H1 (cell line): ENCODE data around the gene CA9. TPM values are rescaled to one million over a fixed set of nuclear protein-coding genes. Genes with fewer than 3 reads are reported as not detected.
A peak's percentile ranks its signal among the peaks of the same experiment; 100 is the strongest.

Source experiments
- CTCF ChIA-PET: fragments of 300-600 bp; sonication (Branson Sonifier 250); formaldehyde crosslinking; loops from one replicate; lab custom pipeline; 2021; ENCODE audit not compliant: partially characterized antibody; lab: Charles Lee
- POLR2A ChIA-PET: fragments of 300-600 bp; sonication (Branson Sonifier 250); formaldehyde crosslinking; loops from one replicate; lab custom pipeline; 2021; ENCODE audit warnings: inconsistent platforms; ENCODE audit not compliant: partially characterized antibody; lab: Charles Lee
- DNase-seq, 2 experiments: peaks; one replicate each; pipeline versions ENCODE4 v3.0.0 to v3.0.0-alpha.2; 2010 to 2022; ENCODE audit warnings: low spot score in 2 of 2, low read depth in 1 of 2, mixed read lengths in 1 of 2
- FAIRE-seq: peaks from 2 replicates; lab custom pipeline; 2011; peaks lifted over from hg19 to GRCh38; lab: Jason Lieb, UNC
- H2AFZ ChIP-seq: 2 replicates; pipeline ENCODE4 v1.8.1; 2012; ENCODE audit warnings: low read length, inconsistent platforms
- H2AK5ac ChIP-seq: 2 replicates; pipeline ENCODE4 v1.6.1; 2013; ENCODE audit warnings: low read depth, low read length
- H2BK120ac ChIP-seq: replicated peaks from 2 replicates; pipeline ENCODE3; 2013; ENCODE audit warnings: low read depth, low read length, inconsistent platforms
- H2BK12ac ChIP-seq: 2 replicates; pipeline ENCODE4 v1.6.1; 2013; ENCODE audit warnings: low read depth, low read length
- H2BK15ac ChIP-seq: 2 replicates; pipeline ENCODE4 v1.6.1; 2013; ENCODE audit warnings: low read length
- H2BK20ac ChIP-seq: 2 replicates; pipeline ENCODE4 v1.6.1; 2013; ENCODE audit warnings: low read length
- H2BK5ac ChIP-seq: 2 replicates; pipeline ENCODE4 v1.6.1; 2013; ENCODE audit warnings: low read depth, low read length
- H3K14ac ChIP-seq: 2 replicates; pipeline ENCODE4 v1.6.1; 2013; ENCODE audit warnings: inconsistent platforms; ENCODE audit not compliant: insufficient read length
- H3K18ac ChIP-seq: 2 replicates; pipeline ENCODE4 v1.6.1; 2013; ENCODE audit warnings: low read length; ENCODE audit errors: extremely low read depth
- H3K23ac ChIP-seq: 2 replicates; pipeline ENCODE4 v1.6.1; 2013; ENCODE audit warnings: inconsistent platforms; ENCODE audit not compliant: insufficient read length
- H3K23me2 ChIP-seq: 2 replicates; pipeline ENCODE4 v1.6.1; 2013; ENCODE audit warnings: low read depth, low read length
- H3K27ac ChIP-seq: 2 replicates; pipeline ENCODE4 v1.6.1; 2011; ENCODE audit warnings: low read depth, low read length, inconsistent platforms
- H3K27me3 ChIP-seq, 4 experiments: replicated peaks in 1 of 4; 1 replicate in 1 of 4; 2 replicates in 3 of 4; pipeline versions ENCODE4 v1.6.1 to v1.8.1; 2011 to 2013; ENCODE audit warnings: low read length in 3 of 4, mild to moderate bottlenecking in 3 of 4, inconsistent platforms in 2 of 4, mixed read lengths in 2 of 4, moderate library complexity in 1 of 4; ENCODE audit not compliant: control insufficient read depth in 3 of 4, insufficient read depth in 3 of 4; ENCODE audit errors: extremely low read depth in 1 of 4
- H3K36me3 ChIP-seq, 4 experiments: 2 replicates each; pipeline versions ENCODE4 v1.6.1 to v1.8.1; 2011 to 2013; ENCODE audit warnings: mild to moderate bottlenecking in 4 of 4, low read length in 3 of 4, moderate library complexity in 2 of 4, control low read depth in 1 of 4, inconsistent platforms in 1 of 4; ENCODE audit not compliant: insufficient read depth in 4 of 4, control insufficient read depth in 2 of 4
- H3K4ac ChIP-seq: replicated peaks from 2 replicates; pipeline ENCODE3; 2013; ENCODE audit warnings: low read length, low read depth, mixed read lengths, inconsistent platforms; ENCODE audit not compliant: insufficient read length
- H3K4me1 ChIP-seq, 4 experiments: replicated peaks in 1 of 4; 1 replicate in 1 of 4; 2 replicates in 3 of 4; pipeline versions ENCODE4 v1.6.1 to v1.8.1; 2011 to 2013; ENCODE audit warnings: low read length in 3 of 4, inconsistent platforms in 2 of 4, mixed read lengths in 1 of 4; ENCODE audit not compliant: insufficient read depth in 4 of 4, control insufficient read depth in 3 of 4
- H3K4me2 ChIP-seq, 2 experiments: 2 replicates each; pipeline versions ENCODE4 v1.6.1 to v1.8.1; 2011 to 2013; ENCODE audit warnings: low read depth in 2 of 2, low read length in 2 of 2, control low read depth in 1 of 2, inconsistent platforms in 1 of 2, mild to moderate bottlenecking in 1 of 2; ENCODE audit not compliant: insufficient read depth in 1 of 2
- H3K4me3 ChIP-seq, 4 experiments: fragments of 200-600, 300-600 bp in 1 of 4; sonication (generic), shearing (Covaris generic), sonication (Bioruptor Twin) in 1 of 4; 2 replicates each; pipeline versions ENCODE4 v1.5.1 to v1.8.1; 2011 to 2016; ENCODE audit warnings: low read length in 4 of 4, low read depth in 3 of 4, control low read depth in 2 of 4, inconsistent platforms in 2 of 4, mild to moderate bottlenecking in 2 of 4, mixed read lengths in 1 of 4, moderate library complexity in 1 of 4; ENCODE audit not compliant: insufficient read depth in 2 of 4; ENCODE audit errors: extremely low read depth in 1 of 4
- H3K56ac ChIP-seq: replicated peaks from 2 replicates; pipeline ENCODE3; 2013; ENCODE audit warnings: low read depth, mild to moderate bottlenecking, mixed read lengths, low read length, inconsistent platforms; ENCODE audit not compliant: insufficient read length
- H3K79me1 ChIP-seq: 2 replicates; pipeline ENCODE4 v1.6.1; 2013; ENCODE audit warnings: low read depth, low read length, control low read depth
- H3K79me2 ChIP-seq, 2 experiments: 2 replicates each; pipeline versions ENCODE4 v1.6.1 to v1.8.1; 2012 to 2013; ENCODE audit warnings: low read length in 2 of 2, mild to moderate bottlenecking in 2 of 2, inconsistent platforms in 1 of 2; ENCODE audit not compliant: insufficient read depth in 2 of 2, control insufficient read depth in 1 of 2
- H3K9ac ChIP-seq, 4 experiments: replicated peaks in 1 of 4; 1 replicate in 1 of 4; 2 replicates in 3 of 4; pipeline versions ENCODE4 v1.6.1 to v1.8.1; 2011 to 2013; ENCODE audit warnings: low read depth in 3 of 4, low read length in 3 of 4, control low read depth in 2 of 4, mild to moderate bottlenecking in 2 of 4, moderate library complexity in 2 of 4, inconsistent platforms in 1 of 4; ENCODE audit errors: extremely low read depth in 1 of 4
- H3K9me3 ChIP-seq, 2 experiments: 2 replicates each; pipeline versions ENCODE4 v1.6.1 to v1.8.1; 2012 to 2013; ENCODE audit warnings: mild to moderate bottlenecking in 2 of 2, moderate library complexity in 2 of 2, control low read depth in 1 of 2, inconsistent platforms in 1 of 2, low read depth in 1 of 2, low read length in 1 of 2, mixed read lengths in 1 of 2; ENCODE audit not compliant: insufficient read depth in 2 of 2
- H4K20me1 ChIP-seq, 2 experiments: replicated peaks in 1 of 2; 2 replicates each; pipeline versions ENCODE3 to v1.8.1; 2011 to 2013; ENCODE audit warnings: inconsistent platforms in 2 of 2, low read length in 2 of 2, mild to moderate bottlenecking in 1 of 2; ENCODE audit not compliant: insufficient read depth in 2 of 2, control insufficient read depth in 1 of 2
- H4K5ac ChIP-seq: 2 replicates; pipeline ENCODE4 v1.6.1; 2013; ENCODE audit warnings: low read length, low read depth, mixed read lengths, inconsistent platforms; ENCODE audit not compliant: insufficient read length
- H4K8ac ChIP-seq: 2 replicates; pipeline ENCODE4 v1.8.0; 2013; ENCODE audit warnings: mild to moderate bottlenecking, moderate library complexity, low read length, inconsistent platforms; ENCODE audit not compliant: insufficient read depth; ENCODE audit errors: extremely low read depth
- H4K91ac ChIP-seq: replicated peaks from 2 replicates; pipeline ENCODE3; 2013; ENCODE audit warnings: low read length, mixed read lengths, inconsistent platforms; ENCODE audit not compliant: insufficient read length
- WGBS, 2 experiments: shearing (Covaris generic) in 1 of 2; methylation state at CpG; one replicate each; pipeline versions ENCODE4 v1.1.6 to v1.1.7; 2013 to 2015; ENCODE audit warnings: low lambda C conversion rate in 2 of 2, mixed read lengths in 2 of 2, inconsistent platforms in 1 of 2, low coverage in 1 of 2, missing lambda C conversion rate in 1 of 2; ENCODE audit not compliant: insufficient replicate concordance in 2 of 2, insufficient coverage in 1 of 2, insufficient read length in 1 of 2; ENCODE audit errors: extremely low coverage in 1 of 2, missing lambda C conversion rate in 1 of 2; 5-methylcytosine and 5-hydroxymethylcytosine counted together
- polyA plus RNA-seq, 7 experiments: library from polyadenylated mRNA; depleted of rRNA in 3 of 7; stranded (reverse) in 5 of 7; unstranded in 2 of 7; fragments of >200 nt in 5 of 7; fragments of 200-250 nt in 2 of 7; gene quantifications; 1 replicate in 5 of 7; 2 replicates in 1 of 7; 4 replicates in 1 of 7; pipeline versions ENCODE4 v1.2.1 to v1.2.3, GENCODE V29; 2011 to 2013; ENCODE audit warnings: missing spikeins in 2 of 7, mixed read lengths in 2 of 7
- total RNA-seq: library from RNA; stranded (reverse); fragmentation: NEBNext Ultra II Directional; extraction: Animal tissue kit (Norgen Biotek cat#: 25700); gene quantifications from 2 replicates; pipeline ENCODE4 v1.2.1, GENCODE V29; 2021

CA9 gene
- total and polyA plus RNA-seq, 2 of the 8 experiments (the other 6 are each of a cell fraction or from before 2014, with no cell fraction given): 1.3 to 1.8 TPM

GRCh38 chr9:35666045-35666444, 7.7 kb upstream of the CA9 start:
- no peak for FAIRE-seq
- POLR2A ChIA-PET: interaction anchor here (0.7 to 6.6 kb wide), 11 partner anchors 9 to 148 kb away, joined by 3 to 65 read pairs (median 3); partner anchors contain the start of genes CA9, CREB3, GBA2 and RGP1

More at GRCh38 chr9:35666045-35666444, 7.7 kb upstream of the CA9 start:
- no peak overlapping the region for H3K27ac ChIP-seq
- no peak overlapping the region for H4K5ac ChIP-seq
- no peak overlapping the region for H3K14ac ChIP-seq
- H3K79me1 ChIP-seq: peaks cover 2% of the 10 kb centered on the region; the same call in 1 of the 2 replicates
- no peak for DNase-seq
- 100% methylated on average over 1 of the region's 1 CpG; no CpG with 5 or more reads in 1 of the 2 experiments for WGBS, 2 experiments
- peak overlapping the region; percentile 25; the same call in 1 of the 2 replicates for H2BK15ac ChIP-seq
- H3K27me3 ChIP-seq: no peaks in the 10 kb centered on the region
- H2BK5ac ChIP-seq: no peak overlapping the region
- no peaks in the 10 kb centered on the region for H3K9me3 ChIP-seq
- peak overlapping the region; percentile 77; the same call in 1 of the 2 replicates for H2AK5ac ChIP-seq
- H2BK20ac ChIP-seq: no peak overlapping the region
- peaks cover 0 to 5% (median 1%) of the 10 kb centered on the region in 4 experiments; a peak in 5 of 7 replicates for H3K4me1 ChIP-seq
- H2AFZ ChIP-seq: no peak overlapping the region
- CTCF ChIA-PET: interaction anchor here (0.7 to 15.9 kb wide), 8 partner anchors 8 to 63 kb away, joined by 3 to 347 read pairs (median 55); partner anchors contain the start of genes CCDC107, CREB3, RMRP and SIT1
- peaks cover 6 to 23% (median 13%) of the 10 kb centered on the region in 4 experiments for H3K36me3 ChIP-seq
- H3K9ac ChIP-seq: no peak overlapping the region
- peaks cover 0 to 2% of the 10 kb centered on the region in 2 experiments for H4K20me1 ChIP-seq
- no peak overlapping the region for H4K8ac ChIP-seq
- H3K56ac ChIP-seq: no peak overlapping the region
- H3K79me2 ChIP-seq: no peaks in the 10 kb centered on the region; a peak in 1 of 4 replicates
- H2BK120ac ChIP-seq: no peak overlapping the region
- H3K23ac ChIP-seq: no peak overlapping the region
- H3K4me3 ChIP-seq: no peak overlapping the region
- no peak overlapping the region for H3K4ac ChIP-seq
- H3K18ac ChIP-seq: no peak overlapping the region
- peaks cover 4% of the 10 kb centered on the region; the same call in 1 of the 2 replicates for H3K23me2 ChIP-seq
- H3K4me2 ChIP-seq: no peak overlapping the region
- H2BK12ac ChIP-seq: no peak overlapping the region
- no peak overlapping the region for H4K91ac ChIP-seq
